ENCODE results near the gene LCN9. TPM values are rescaled to one million over a fixed set of nuclear protein-coding genes. Genes with fewer than 3 reads are reported as not detected.

The LCN9 gene
- total and polyA plus RNA-seq, 2 experiments from 2014 or later, result not detected

GRCh38 chr9:135657416-135657815 lies 5.7 kb upstream of the LCN9 start (continued):
- no peak for TF ChIP-seq ZNF462 (CRISPR knock-in tag; IDR thresholded peaks at IDR 0.05)
- no peak for TF ChIP-seq ZNF114 (CRISPR knock-in tag; IDR thresholded peaks at IDR 0.05)
- TF ChIP-seq JUNB (IDR thresholded peaks at IDR 0.05; ENCODE audit: unreplicated experiment), result no peak
- TF ChIP-seq EZH2 (IDR thresholded peaks at IDR 0.05; ENCODE audit: low read depth, unreplicated experiment), result no peak
- TF ChIP-seq CREB1 (CRISPR knock-in tag; IDR thresholded peaks at IDR 0.05; ENCODE audit: low read depth), result no peak

- no peak overlapping the region for H3K27ac ChIP-seq (ENCODE audit: low read depth)
- Mint-ChIP-seq H3K9me3 (peaks cover 28% of the 10 kb centered on the region), H3K27me3 (ENCODE audit: insufficient read depth, low read depth, poor library complexity) (peaks cover 1% of the 10 kb centered on the region), H3K27ac (no peak overlapping the region), H3K4me3 (no peak overlapping the region), H3K36me3 (ENCODE audit: low read depth) (peaks cover 14% of the 10 kb centered on the region), H3K4me1 (peaks cover 6% of the 10 kb centered on the region)
- no peaks in the 10 kb centered on the region for H4K20me1 ChIP-seq (replicated peaks; ENCODE audit: insufficient read depth)
- no peak overlapping the region for H2AFZ ChIP-seq
- DNase-seq (ENCODE audit: low spot score) (no peak), ATAC-seq (no peak)
- H3K4me1 ChIP-seq (ENCODE audit: insufficient read depth), result no peaks in the 10 kb centered on the region; the same call in 1 of the 2 replicates
- H3K9me2 ChIP-seq (ENCODE audit: insufficient read depth), result no peaks in the 10 kb centered on the region
- no peaks in the 10 kb centered on the region for H3F3A ChIP-seq (replicated peaks; ENCODE audit: low read depth)
- H3K79me2 ChIP-seq (replicated peaks; ENCODE audit: insufficient read depth), result no peaks in the 10 kb centered on the region
- H3K27me3 ChIP-seq (ENCODE audit: insufficient read depth), result no peaks in the 10 kb centered on the region
- H3K36me3 ChIP-seq (ENCODE audit: insufficient read depth), result no peaks in the 10 kb centered on the region
- H3K4me3 ChIP-seq, result no peak overlapping the region
- H3K4me2 ChIP-seq, result no peak overlapping the region
- TF ChIP-seq POLR2AphosphoS5 (IDR thresholded peaks at IDR 0.05; ENCODE audit: low read depth), result no peak
- no peak for TF ChIP-seq CREB1 (CRISPR knock-in tag; IDR thresholded peaks at IDR 0.05; ENCODE audit: low read depth)
- TF ChIP-seq ZNF462 (CRISPR knock-in tag; IDR thresholded peaks at IDR 0.05), result no peak
- TF ChIP-seq EZH2phosphoT487 (IDR thresholded peaks at IDR 0.05; ENCODE audit: unreplicated experiment), result no peak
- no peak for TF ChIP-seq CTCF (conservative IDR thresholded peaks at IDR 0.05; ENCODE audit: low read depth in 2 of 2)
Measured at GRCh38 chr9:135659252-135659651, 3.9 kb upstream of the LCN9 start.
